CD4-positive, alpha-beta T cell (primary cell): ENCODE results near the gene RPL15. TPM values are rescaled to one million over a fixed set of nuclear protein-coding genes. Genes with fewer than 3 reads are reported as not detected.

ENCODE experiments used
- ATAC-seq: fragments of 200-7000 bp; cut with Tn5 transposase; one replicate; pipeline ENCODE4 v1.10.0; 2022; ENCODE audit warnings: mild to moderate bottlenecking; ENCODE audit not compliant: poor library complexity
- CTCF ChIA-PET: fragments of 350-600 bp; sonication (Branson Sonifier 250); formaldehyde crosslinking; loops from one replicate; lab custom pipeline; 2021; ENCODE audit warnings: antibody characterized with exemption, inconsistent platforms; lab: Charles Lee
- POLR2A ChIA-PET: fragments of 350-600 bp; sonication (Branson Sonifier 250); formaldehyde crosslinking; loops from one replicate; lab custom pipeline; 2021; ENCODE audit warnings: antibody characterized with exemption, inconsistent platforms; lab: Charles Lee
- DNase-seq, 14 experiments: peaks; one replicate each; pipeline ENCODE4 v3.0.0-alpha.2; 2013 to 2020; ENCODE audit warnings: mixed read lengths in 2 of 14
- H3K27ac ChIP-seq, 2 donors: one replicate each; pipeline versions ENCODE4 v1.5.1 to v1.7.0; 2013; ENCODE audit warnings: low read length in 2 of 2, low read depth in 1 of 2, mild to moderate bottlenecking in 1 of 2
- H3K27me3 ChIP-seq, 2 experiments: 1 replicate in 1 of 2; 2 replicates in 1 of 2; pipeline versions ENCODE4 v1.6.1 to v1.7.0; 2013; ENCODE audit warnings: low read length in 2 of 2, control low read depth in 1 of 2, mild to moderate bottlenecking in 1 of 2, moderate library complexity in 1 of 2; ENCODE audit not compliant: insufficient read depth in 2 of 2, control insufficient read depth in 1 of 2
- H3K36me3 ChIP-seq: one replicate; pipeline ENCODE4 v1.6.1; 2013; ENCODE audit warnings: low read length, control low read depth; ENCODE audit not compliant: insufficient read depth
- H3K4me1 ChIP-seq: one replicate; pipeline ENCODE4 v1.6.1; 2013; ENCODE audit warnings: low read length, control low read depth; ENCODE audit not compliant: insufficient read depth
- H3K4me3 ChIP-seq: one replicate; pipeline ENCODE4 v1.5.1; 2013; ENCODE audit warnings: mild to moderate bottlenecking, low read length, moderate library complexity
- H3K9me3 ChIP-seq, 2 experiments: 1 replicate in 1 of 2; 2 replicates in 1 of 2; pipeline versions ENCODE4 v1.6.1 to v1.7.0; 2013; ENCODE audit warnings: low read length in 2 of 2, mild to moderate bottlenecking in 2 of 2, control low read depth in 1 of 2, moderate library complexity in 1 of 2; ENCODE audit not compliant: control insufficient read depth in 1 of 2, insufficient read depth in 1 of 2
- H3K27ac Mint-ChIP-seq: one replicate; pipeline ENCODE4 v1.8.0; 2020; ENCODE audit warnings: mixed read lengths
- H3K27me3 Mint-ChIP-seq: one replicate; pipeline ENCODE4 v1.8.0; 2021; ENCODE audit warnings: mixed read lengths
- H3K36me3 Mint-ChIP-seq: one replicate; pipeline ENCODE4 v1.8.0; 2021; ENCODE audit warnings: low read depth, mixed read lengths
- H3K4me1 Mint-ChIP-seq: one replicate; pipeline ENCODE4 v1.8.0; 2021; ENCODE audit warnings: low read depth, mixed read lengths
- H3K4me3 Mint-ChIP-seq: one replicate; pipeline ENCODE4 v1.8.0; 2020; ENCODE audit warnings: mild to moderate bottlenecking, mixed read lengths
- H3K9me3 Mint-ChIP-seq: one replicate; pipeline ENCODE4 v1.8.0; 2020; ENCODE audit warnings: mixed read lengths
- intact Hi-C, 2 experiments: fragments of 100-400 bp; cut with DNase I in 1 of 2; cut with micrococcal nuclease in 1 of 2; formaldehyde crosslinking; loops; one replicate each; pipeline versions ENCODE4 v1.15.1 to v1.9.0; 2023 to 2025; cut with DNase I, micrococcal nuclease
- total RNA-seq, 174 experiments: library from RNA in 2 of 174; stranded (reverse) in 2 of 174; gene quantifications; one replicate each; pipeline ENCODE4 v1.2.3 and lab custom pipeline; 2021 to 2026
- TF ChIP-seq, protein P1 (sequence below): fragments of 200-600 bp; IDR thresholded peaks from one replicate; pipeline ENCODE4 v1.8.0; 2022; ENCODE audit warnings: antibody characterized with exemption, mild to moderate bottlenecking

Gene RPL15
- total RNA-seq, 2 experiments from 2014 or later = 2,331 to 2,343 TPM

DNA sequence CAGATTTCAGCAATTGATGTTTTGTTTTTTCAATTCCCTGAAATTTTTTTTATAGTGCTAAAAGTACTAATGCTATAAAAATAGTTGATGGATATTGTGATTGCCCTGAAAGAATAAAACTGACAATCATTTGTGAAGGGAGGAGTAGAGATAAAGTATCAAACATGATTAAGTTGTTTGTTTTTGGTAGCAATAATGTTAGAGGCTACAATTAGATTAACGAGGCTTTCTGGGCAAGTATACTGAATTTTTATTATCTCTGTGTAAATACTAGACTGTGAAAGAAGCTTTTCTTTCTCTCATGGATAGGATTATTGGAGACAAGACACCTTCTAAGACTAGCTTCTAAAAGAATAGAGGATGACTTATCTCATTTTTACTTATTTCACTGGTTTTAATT is 43.7 kb downstream of the RPL15 start:
- Histone ChIP-seq H3K4me3 (no peak overlapping the region), H3K36me3 (peaks cover 77% of the 10 kb centered on the region), H3K27me3 (no peaks in the 10 kb centered on the region), H3K4me1 (peaks cover 7% of the 10 kb centered on the region), H3K27ac (no peak overlapping the region), H3K9me3 (no peaks in the 10 kb centered on the region)
- ATAC-seq (no peak), DNase-seq (no peak)
- POLR2A ChIA-PET = interaction anchor here (1.9 kb wide), 1 partner anchor 44 kb away, joined by 7 read pairs; the partner anchor contains the start of genes NKIRAS1 and RPL15
- H3K36me3 Mint-ChIP-seq = peaks cover 90% of the 10 kb centered on the region
- intact Hi-C loops = no loop called here
- TF ChIP-seq, protein P1, sequence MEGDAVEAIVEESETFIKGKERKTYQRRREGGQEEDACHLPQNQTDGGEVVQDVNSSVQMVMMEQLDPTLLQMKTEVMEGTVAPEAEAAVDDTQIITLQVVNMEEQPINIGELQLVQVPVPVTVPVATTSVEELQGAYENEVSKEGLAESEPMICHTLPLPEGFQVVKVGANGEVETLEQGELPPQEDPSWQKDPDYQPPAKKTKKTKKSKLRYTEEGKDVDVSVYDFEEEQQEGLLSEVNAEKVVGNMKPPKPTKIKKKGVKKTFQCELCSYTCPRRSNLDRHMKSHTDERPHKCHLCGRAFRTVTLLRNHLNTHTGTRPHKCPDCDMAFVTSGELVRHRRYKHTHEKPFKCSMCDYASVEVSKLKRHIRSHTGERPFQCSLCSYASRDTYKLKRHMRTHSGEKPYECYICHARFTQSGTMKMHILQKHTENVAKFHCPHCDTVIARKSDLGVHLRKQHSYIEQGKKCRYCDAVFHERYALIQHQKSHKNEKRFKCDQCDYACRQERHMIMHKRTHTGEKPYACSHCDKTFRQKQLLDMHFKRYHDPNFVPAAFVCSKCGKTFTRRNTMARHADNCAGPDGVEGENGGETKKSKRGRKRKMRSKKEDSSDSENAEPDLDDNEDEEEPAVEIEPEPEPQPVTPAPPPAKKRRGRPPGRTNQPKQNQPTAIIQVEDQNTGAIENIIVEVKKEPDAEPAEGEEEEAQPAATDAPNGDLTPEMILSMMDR = no peak
- peaks cover 45% of the 10 kb centered on the region for H3K4me1 Mint-ChIP-seq
- no peak overlapping the region for H3K4me3 Mint-ChIP-seq
- H3K27ac Mint-ChIP-seq = no peak overlapping the region
- H3K9me3 Mint-ChIP-seq = no peaks in the 10 kb centered on the region
- no peaks in the 10 kb centered on the region for H3K27me3 Mint-ChIP-seq
- CTCF ChIA-PET = no interaction called here

DNA sequence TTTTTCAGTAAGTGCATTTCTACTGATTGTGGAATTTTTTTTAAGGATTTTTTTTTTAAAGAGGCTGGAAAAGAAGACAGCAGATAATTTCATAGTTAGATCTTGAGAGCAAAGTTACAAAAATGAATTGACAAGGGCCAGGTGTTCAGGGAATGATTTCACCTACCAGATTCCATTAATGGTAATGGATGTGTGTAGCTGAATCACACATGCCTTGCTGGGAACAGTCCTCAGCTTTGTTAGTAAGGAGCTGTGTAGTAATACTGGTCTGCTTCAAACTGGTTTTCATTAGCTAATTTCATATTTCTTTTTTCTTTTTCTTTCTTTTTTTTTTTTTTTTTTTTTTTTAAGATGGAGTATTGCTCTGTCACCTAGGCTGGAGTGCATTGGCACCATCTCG is 44.1 kb downstream of the RPL15 start:
- no peaks in the 10 kb centered on the region for H3K9me3 ChIP-seq
- intact Hi-C loops = no loop called here
- no peak for DNase-seq
- peaks cover 7% of the 10 kb centered on the region for H3K4me1 ChIP-seq
- Mint-ChIP-seq H3K27me3 (no peaks in the 10 kb centered on the region), H3K36me3 (peaks cover 90% of the 10 kb centered on the region), H3K27ac (no peak overlapping the region), H3K9me3 (no peaks in the 10 kb centered on the region), H3K4me1 (peaks cover 45% of the 10 kb centered on the region), H3K4me3 (no peak overlapping the region)
- H3K27ac ChIP-seq = no peak overlapping the region
- ATAC-seq = no peak
- ChIA-PET CTCF (no interaction called here), POLR2A (interaction anchor here (1.9 kb wide), 1 partner anchor 44 kb away, joined by 7 read pairs; the partner anchor contains the start of genes NKIRAS1 and RPL15)
- H3K27me3 ChIP-seq = no peaks in the 10 kb centered on the region
- H3K36me3 ChIP-seq = peaks cover 77% of the 10 kb centered on the region
- no peak overlapping the region for H3K4me3 ChIP-seq
- TF ChIP-seq, protein P1 = no peak

DNA sequence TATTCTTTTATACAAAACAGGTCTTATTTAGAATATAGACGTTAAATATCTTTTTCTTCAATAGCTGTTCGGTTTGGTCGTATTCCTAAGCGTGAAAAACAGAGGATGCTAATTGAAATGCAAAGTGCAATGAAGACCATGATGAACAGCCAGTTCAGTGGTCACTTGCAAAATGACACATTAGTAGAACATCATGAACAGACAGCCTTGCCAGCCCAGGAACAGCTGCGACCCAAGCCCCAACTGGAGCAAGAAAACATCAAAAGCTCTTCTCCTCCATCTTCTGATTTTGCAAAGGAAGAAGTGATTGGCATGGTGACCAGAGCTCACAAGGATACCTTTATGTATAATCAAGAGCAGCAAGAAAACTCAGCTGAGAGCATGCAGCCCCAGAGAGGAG is 45.0 kb downstream of the RPL15 start:
- Mint-ChIP-seq H3K9me3 (no peaks in the 10 kb centered on the region), H3K4me1 (peaks cover 40% of the 10 kb centered on the region), H3K27me3 (no peaks in the 10 kb centered on the region), H3K27ac (no peak overlapping the region), H3K4me3 (no peak overlapping the region), H3K36me3 (peaks cover 90% of the 10 kb centered on the region)
- Histone ChIP-seq H3K36me3 (peaks cover 77% of the 10 kb centered on the region), H3K27ac (no peak overlapping the region), H3K9me3 (no peaks in the 10 kb centered on the region), H3K27me3 (no peaks in the 10 kb centered on the region), H3K4me3 (no peak overlapping the region), H3K4me1 (peaks cover 7% of the 10 kb centered on the region)
- TF ChIP-seq, protein P1 = no peak
- DNase-seq = no peak
- ChIA-PET CTCF (no interaction called here), POLR2A (interaction anchor here (1.9 kb wide), 1 partner anchor 45 kb away, joined by 7 read pairs; the partner anchor contains the start of genes NKIRAS1 and RPL15)
- intact Hi-C loops = no loop called here
- ATAC-seq = no peak
